ENCODE data around the gene TLR5.
A peak's percentile ranks its signal among the peaks of the same experiment; 100 is the strongest.

Gene TLR5

GRCh38 chr1:223105568-223105967 is 37.5 kb downstream of the TLR5 start:
- peak overlapping the region; percentile 5 for H2AK5ac ChIP-seq (ENCODE audit: low read length)
- no peak overlapping the region for H3K4me2 ChIP-seq (ENCODE audit: low read length)
- no peaks in the 10 kb centered on the region for H3K79me2 ChIP-seq (ENCODE audit: control insufficient read depth, insufficient read depth, low read length, poor library complexity)
- H3K27me3 ChIP-seq (ENCODE audit: insufficient read depth, low read length): no peaks in the 10 kb centered on the region
- peak overlapping the region; percentile 1 for H2BK12ac ChIP-seq (ENCODE audit: low read length)
- H3K79me1 ChIP-seq (ENCODE audit: low read length): peaks cover 5% of the 10 kb centered on the region
- H3K36me3 ChIP-seq (ENCODE audit: control insufficient read depth in 1 of 2, insufficient read depth in 2 of 2, low read length in 2 of 2): no peaks in the 10 kb centered on the region
- no peak overlapping the region for H3K14ac ChIP-seq (ENCODE audit: low read length)
- H4K12ac ChIP-seq (ENCODE audit: low read depth, low read length): no peak overlapping the region
- H2AFZ ChIP-seq (ENCODE audit: insufficient read depth, low read length, poor library complexity): no peak overlapping the region
- no peak overlapping the region for H4K8ac ChIP-seq (ENCODE audit: low read depth, low read length)
- H2BK120ac ChIP-seq (ENCODE audit: insufficient read depth, low read length, poor library complexity): no peak overlapping the region
- no peak overlapping the region for H3K27ac ChIP-seq (ENCODE audit: low read depth, low read length)
- H3K4me1 ChIP-seq (ENCODE audit: control insufficient read depth in 1 of 2, insufficient read depth in 2 of 2, low read length in 2 of 2): peaks cover 9 to 10% of the 10 kb centered on the region in 2 experiments
- H2BK5ac ChIP-seq (ENCODE audit: low read depth, low read length, poor library complexity): no peak overlapping the region
- no peaks in the 10 kb centered on the region for H3K9me3 ChIP-seq (ENCODE audit: insufficient read depth, low read depth, low read length)
- no peak overlapping the region for H3K9ac ChIP-seq (ENCODE audit: low read length)
- H3K18ac ChIP-seq (ENCODE audit: low read length): no peak overlapping the region
- no peak overlapping the region for H4K91ac ChIP-seq (ENCODE audit: low read depth, low read length)
- no peak for DNase-seq
- H3K4ac ChIP-seq (ENCODE audit: low read depth, low read length): no peak overlapping the region
- WGBS (ENCODE audit: extremely low coverage, insufficient coverage, insufficient read length): no CpG with 5 or more reads among the region's 7 CpGs
- H3K4me3 ChIP-seq (ENCODE audit: low read depth, low read length): no peak overlapping the region
- no peak overlapping the region for H3K23ac ChIP-seq (ENCODE audit: low read length)

- Histone ChIP-seq H3K4ac (ENCODE audit: low read depth, low read length) (no peak overlapping the region), H2BK5ac (ENCODE audit: low read depth, low read length, poor library complexity) (no peak overlapping the region), H2AFZ (ENCODE audit: insufficient read depth, low read length, poor library complexity) (no peak overlapping the region), H3K27ac (ENCODE audit: low read depth, low read length) (peak overlapping the region; percentile 52), H3K4me3 (ENCODE audit: low read depth, low read length) (no peak overlapping the region), H4K91ac (ENCODE audit: low read depth, low read length) (no peak overlapping the region), H3K79me1 (ENCODE audit: low read length) (peaks cover 5% of the 10 kb centered on the region), H3K79me2 (ENCODE audit: control insufficient read depth, insufficient read depth, low read length, poor library complexity) (no peaks in the 10 kb centered on the region), H3K27me3 (ENCODE audit: insufficient read depth, low read length) (no peaks in the 10 kb centered on the region), H2BK12ac (ENCODE audit: low read length) (peak overlapping the region; percentile 63), H3K9ac (ENCODE audit: low read length) (no peak overlapping the region), H3K14ac (ENCODE audit: low read length) (no peak overlapping the region), H2BK120ac (ENCODE audit: insufficient read depth, low read length, poor library complexity) (peak overlapping the region; percentile 21), H3K18ac (ENCODE audit: low read length) (no peak overlapping the region), H3K36me3 (ENCODE audit: control insufficient read depth in 1 of 2, insufficient read depth in 2 of 2, low read length in 2 of 2) (no peaks in the 10 kb centered on the region), H4K12ac (ENCODE audit: low read depth, low read length) (no peak overlapping the region), H4K8ac (ENCODE audit: low read depth, low read length) (no peak overlapping the region), H3K4me1 (ENCODE audit: control insufficient read depth in 1 of 2, insufficient read depth in 2 of 2, low read length in 2 of 2) (peaks cover 5 to 7% of the 10 kb centered on the region in 2 experiments), H3K9me3 (ENCODE audit: insufficient read depth, low read depth, low read length) (no peaks in the 10 kb centered on the region), H2AK5ac (ENCODE audit: low read length) (no peak overlapping the region), H3K23ac (ENCODE audit: low read length) (no peak overlapping the region), H3K4me2 (ENCODE audit: low read length) (peak overlapping the region; percentile 44)
- WGBS (ENCODE audit: extremely low coverage, insufficient coverage, insufficient read length): no CpG with 5 or more reads among the region's 10 CpGs
- peak; percentile 42 to 80 for DNase-seq
Measured at GRCh38 chr1:223102797-223103533, 40.1 kb downstream of the TLR5 start.

- Histone ChIP-seq H3K27ac (ENCODE audit: low read depth, low read length) (no peak overlapping the region), H3K4ac (ENCODE audit: low read depth, low read length) (no peak overlapping the region), H3K9me3 (ENCODE audit: insufficient read depth, low read depth, low read length) (peaks cover 6% of the 10 kb centered on the region), H2AFZ (ENCODE audit: insufficient read depth, low read length, poor library complexity) (no peak overlapping the region), H2BK12ac (ENCODE audit: low read length) (no peak overlapping the region), H3K4me1 (ENCODE audit: control insufficient read depth in 1 of 2, insufficient read depth in 2 of 2, low read length in 2 of 2) (peaks cover under 1% of the 10 kb centered on the region in 2 experiments), H2AK5ac (ENCODE audit: low read length) (no peak overlapping the region), H3K23ac (ENCODE audit: low read length) (no peak overlapping the region), H3K4me2 (ENCODE audit: low read length) (no peak overlapping the region), H3K79me1 (ENCODE audit: low read length) (peaks cover under 1% of the 10 kb centered on the region), H3K9ac (ENCODE audit: low read length) (no peak overlapping the region), H3K27me3 (ENCODE audit: insufficient read depth, low read length) (no peaks in the 10 kb centered on the region), H4K12ac (ENCODE audit: low read depth, low read length) (no peak overlapping the region), H3K4me3 (ENCODE audit: low read depth, low read length) (no peak overlapping the region), H4K91ac (ENCODE audit: low read depth, low read length) (no peak overlapping the region), H2BK120ac (ENCODE audit: insufficient read depth, low read length, poor library complexity) (no peak overlapping the region), H2BK5ac (ENCODE audit: low read depth, low read length, poor library complexity) (no peak overlapping the region), H3K18ac (ENCODE audit: low read length) (no peak overlapping the region), H4K8ac (ENCODE audit: low read depth, low read length) (no peak overlapping the region), H3K14ac (ENCODE audit: low read length) (no peak overlapping the region), H3K79me2 (ENCODE audit: control insufficient read depth, insufficient read depth, low read length, poor library complexity) (no peaks in the 10 kb centered on the region), H3K36me3 (ENCODE audit: control insufficient read depth in 1 of 2, insufficient read depth in 2 of 2, low read length in 2 of 2) (no peaks in the 10 kb centered on the region)
- WGBS (ENCODE audit: extremely low coverage, insufficient coverage, insufficient read length): no CpG with 5 or more reads among the region's 1 CpG
- no peak for DNase-seq
Measured at GRCh38 chr1:223097713-223098112, 45.3 kb downstream of the TLR5 start.

- H3K9ac ChIP-seq (ENCODE audit: low read length): no peak overlapping the region
- no peaks in the 10 kb centered on the region for H3K79me2 ChIP-seq (ENCODE audit: control insufficient read depth, insufficient read depth, low read length, poor library complexity)
- H3K4me2 ChIP-seq (ENCODE audit: low read length): no peak overlapping the region
- H2BK5ac ChIP-seq (ENCODE audit: low read depth, low read length, poor library complexity): no peak overlapping the region
- H4K91ac ChIP-seq (ENCODE audit: low read depth, low read length): no peak overlapping the region
- H3K23ac ChIP-seq (ENCODE audit: low read length): no peak overlapping the region
- H3K79me1 ChIP-seq (ENCODE audit: low read length): no peaks in the 10 kb centered on the region
- no peaks in the 10 kb centered on the region for H3K36me3 ChIP-seq (ENCODE audit: control insufficient read depth in 1 of 2, insufficient read depth in 2 of 2, low read length in 2 of 2)
- no peak overlapping the region for H2AFZ ChIP-seq (ENCODE audit: insufficient read depth, low read length, poor library complexity)
- H3K4ac ChIP-seq (ENCODE audit: low read depth, low read length): no peak overlapping the region
- no peak overlapping the region for H3K27ac ChIP-seq (ENCODE audit: low read depth, low read length)
- no peak overlapping the region for H4K12ac ChIP-seq (ENCODE audit: low read depth, low read length)
- no peak overlapping the region for H2AK5ac ChIP-seq (ENCODE audit: low read length)
- DNase-seq: no peak
- no peak overlapping the region for H3K4me3 ChIP-seq (ENCODE audit: low read depth, low read length)
- no peaks in the 10 kb centered on the region for H3K4me1 ChIP-seq (ENCODE audit: control insufficient read depth in 1 of 2, insufficient read depth in 2 of 2, low read length in 2 of 2)
- WGBS (ENCODE audit: extremely low coverage, insufficient coverage, insufficient read length): no CpG with 5 or more reads among the region's 4 CpGs
- no peak overlapping the region for H2BK120ac ChIP-seq (ENCODE audit: insufficient read depth, low read length, poor library complexity)
- H3K18ac ChIP-seq (ENCODE audit: low read length): no peak overlapping the region
- H4K8ac ChIP-seq (ENCODE audit: low read depth, low read length): no peak overlapping the region
- H3K9me3 ChIP-seq (ENCODE audit: insufficient read depth, low read depth, low read length): peaks cover 6% of the 10 kb centered on the region
- H2BK12ac ChIP-seq (ENCODE audit: low read length): no peak overlapping the region
- H3K14ac ChIP-seq (ENCODE audit: low read length): no peak overlapping the region
- no peaks in the 10 kb centered on the region for H3K27me3 ChIP-seq (ENCODE audit: insufficient read depth, low read length)
Measured at GRCh38 chr1:223095870-223096269, 47.2 kb downstream of the TLR5 start.

Data from trophoblast cell (in vitro differentiated cells and primary cell).